Endodermal cell (in vitro differentiated cells): Measurements from ENCODE around the gene OR4Q3. TPM values are rescaled to one million over a fixed set of nuclear protein-coding genes. Genes with fewer than 3 reads are reported as not detected.

Experiments used
- total RNA-seq, 2 donors: library from RNA; stranded (reverse); fragmentation: NEBNext Ultra II Directional in 1 of 2; extraction: Animal tissue kit (Norgen Biotek cat#: 25700) in 1 of 2; gene quantifications; 2 replicates in 1 of 2; 3 replicates in 1 of 2; pipeline ENCODE4 v1.2.1, GENCODE V29; 2021

The OR4Q3 gene
- total RNA-seq, 2 donors from 2014 or later, result not detected

Other genes starting within 250 kb of the OR4Q3 start
- gene OR11H2, start 29.7 kb upstream of the OR4Q3 start, total RNA-seq, result not detected
- gene OR4M1, start 29.9 kb downstream of the OR4Q3 start, total RNA-seq, result not detected
- not detected for gene OR4N2, start 60.2 kb downstream of the OR4Q3 start, total RNA-seq
- not detected for gene OR4K2, start 131.6 kb downstream of the OR4Q3 start, total RNA-seq
- gene OR4K5, start 177.0 kb downstream of the OR4Q3 start, total RNA-seq, result not detected
- gene OR4K1, start 187.3 kb downstream of the OR4Q3 start, total RNA-seq, result not detected
- not detected for gene OR4K15, start 232.0 kb downstream of the OR4Q3 start, total RNA-seq